H1 (cell line): ENCODE data around the gene TBX18. TPM values are rescaled to one million over a fixed set of nuclear protein-coding genes. Genes with fewer than 3 reads are reported as not detected.

Source experiments
- CTCF ChIA-PET: fragments of 300-600 bp; sonication (Branson Sonifier 250); formaldehyde crosslinking; loops from one replicate; lab custom pipeline; 2021; ENCODE audit not compliant: partially characterized antibody; lab: Charles Lee
- POLR2A ChIA-PET: fragments of 300-600 bp; sonication (Branson Sonifier 250); formaldehyde crosslinking; loops from one replicate; lab custom pipeline; 2021; ENCODE audit warnings: inconsistent platforms; ENCODE audit not compliant: partially characterized antibody; lab: Charles Lee
- DNase-seq, 2 experiments: peaks; one replicate each; pipeline versions ENCODE4 v3.0.0 to v3.0.0-alpha.2; 2010 to 2022; ENCODE audit warnings: low spot score in 2 of 2, low read depth in 1 of 2, mixed read lengths in 1 of 2
- FAIRE-seq: peaks from 2 replicates; lab custom pipeline; 2011; peaks lifted over from hg19 to GRCh38; lab: Jason Lieb, UNC
- H2AFZ ChIP-seq: 2 replicates; pipeline ENCODE4 v1.8.1; 2012; ENCODE audit warnings: low read length, inconsistent platforms
- H2AK5ac ChIP-seq: 2 replicates; pipeline ENCODE4 v1.6.1; 2013; ENCODE audit warnings: low read depth, low read length
- H2BK120ac ChIP-seq: replicated peaks from 2 replicates; pipeline ENCODE3; 2013; ENCODE audit warnings: low read depth, low read length, inconsistent platforms
- H2BK12ac ChIP-seq: 2 replicates; pipeline ENCODE4 v1.6.1; 2013; ENCODE audit warnings: low read depth, low read length
- H2BK15ac ChIP-seq: 2 replicates; pipeline ENCODE4 v1.6.1; 2013; ENCODE audit warnings: low read length
- H2BK20ac ChIP-seq: 2 replicates; pipeline ENCODE4 v1.6.1; 2013; ENCODE audit warnings: low read length
- H2BK5ac ChIP-seq: 2 replicates; pipeline ENCODE4 v1.6.1; 2013; ENCODE audit warnings: low read depth, low read length
- H3K14ac ChIP-seq: 2 replicates; pipeline ENCODE4 v1.6.1; 2013; ENCODE audit warnings: inconsistent platforms; ENCODE audit not compliant: insufficient read length
- H3K18ac ChIP-seq: 2 replicates; pipeline ENCODE4 v1.6.1; 2013; ENCODE audit warnings: low read length; ENCODE audit errors: extremely low read depth
- H3K23ac ChIP-seq: 2 replicates; pipeline ENCODE4 v1.6.1; 2013; ENCODE audit warnings: inconsistent platforms; ENCODE audit not compliant: insufficient read length
- H3K23me2 ChIP-seq: 2 replicates; pipeline ENCODE4 v1.6.1; 2013; ENCODE audit warnings: low read depth, low read length
- H3K27ac ChIP-seq: 2 replicates; pipeline ENCODE4 v1.6.1; 2011; ENCODE audit warnings: low read depth, low read length, inconsistent platforms
- H3K27me3 ChIP-seq, 4 experiments: replicated peaks in 1 of 4; 1 replicate in 1 of 4; 2 replicates in 3 of 4; pipeline versions ENCODE4 v1.6.1 to v1.8.1; 2011 to 2013; ENCODE audit warnings: low read length in 3 of 4, mild to moderate bottlenecking in 3 of 4, inconsistent platforms in 2 of 4, mixed read lengths in 2 of 4, moderate library complexity in 1 of 4; ENCODE audit not compliant: control insufficient read depth in 3 of 4, insufficient read depth in 3 of 4; ENCODE audit errors: extremely low read depth in 1 of 4
- H3K36me3 ChIP-seq, 4 experiments: 2 replicates each; pipeline versions ENCODE4 v1.6.1 to v1.8.1; 2011 to 2013; ENCODE audit warnings: mild to moderate bottlenecking in 4 of 4, low read length in 3 of 4, moderate library complexity in 2 of 4, control low read depth in 1 of 4, inconsistent platforms in 1 of 4; ENCODE audit not compliant: insufficient read depth in 4 of 4, control insufficient read depth in 2 of 4
- H3K4ac ChIP-seq: replicated peaks from 2 replicates; pipeline ENCODE3; 2013; ENCODE audit warnings: low read length, low read depth, mixed read lengths, inconsistent platforms; ENCODE audit not compliant: insufficient read length
- H3K4me1 ChIP-seq, 4 experiments: replicated peaks in 1 of 4; 1 replicate in 1 of 4; 2 replicates in 3 of 4; pipeline versions ENCODE4 v1.6.1 to v1.8.1; 2011 to 2013; ENCODE audit warnings: low read length in 3 of 4, inconsistent platforms in 2 of 4, mixed read lengths in 1 of 4; ENCODE audit not compliant: insufficient read depth in 4 of 4, control insufficient read depth in 3 of 4
- H3K4me2 ChIP-seq, 2 experiments: 2 replicates each; pipeline versions ENCODE4 v1.6.1 to v1.8.1; 2011 to 2013; ENCODE audit warnings: low read depth in 2 of 2, low read length in 2 of 2, control low read depth in 1 of 2, inconsistent platforms in 1 of 2, mild to moderate bottlenecking in 1 of 2; ENCODE audit not compliant: insufficient read depth in 1 of 2
- H3K4me3 ChIP-seq, 4 experiments: fragments of 200-600, 300-600 bp in 1 of 4; sonication (generic), shearing (Covaris generic), sonication (Bioruptor Twin) in 1 of 4; 2 replicates each; pipeline versions ENCODE4 v1.5.1 to v1.8.1; 2011 to 2016; ENCODE audit warnings: low read length in 4 of 4, low read depth in 3 of 4, control low read depth in 2 of 4, inconsistent platforms in 2 of 4, mild to moderate bottlenecking in 2 of 4, mixed read lengths in 1 of 4, moderate library complexity in 1 of 4; ENCODE audit not compliant: insufficient read depth in 2 of 4; ENCODE audit errors: extremely low read depth in 1 of 4
- H3K56ac ChIP-seq: replicated peaks from 2 replicates; pipeline ENCODE3; 2013; ENCODE audit warnings: low read depth, mild to moderate bottlenecking, mixed read lengths, low read length, inconsistent platforms; ENCODE audit not compliant: insufficient read length
- H3K79me1 ChIP-seq: 2 replicates; pipeline ENCODE4 v1.6.1; 2013; ENCODE audit warnings: low read depth, low read length, control low read depth
- H3K79me2 ChIP-seq, 2 experiments: 2 replicates each; pipeline versions ENCODE4 v1.6.1 to v1.8.1; 2012 to 2013; ENCODE audit warnings: low read length in 2 of 2, mild to moderate bottlenecking in 2 of 2, inconsistent platforms in 1 of 2; ENCODE audit not compliant: insufficient read depth in 2 of 2, control insufficient read depth in 1 of 2
- H3K9ac ChIP-seq, 4 experiments: replicated peaks in 1 of 4; 1 replicate in 1 of 4; 2 replicates in 3 of 4; pipeline versions ENCODE4 v1.6.1 to v1.8.1; 2011 to 2013; ENCODE audit warnings: low read depth in 3 of 4, low read length in 3 of 4, control low read depth in 2 of 4, mild to moderate bottlenecking in 2 of 4, moderate library complexity in 2 of 4, inconsistent platforms in 1 of 4; ENCODE audit errors: extremely low read depth in 1 of 4
- H3K9me3 ChIP-seq, 2 experiments: 2 replicates each; pipeline versions ENCODE4 v1.6.1 to v1.8.1; 2012 to 2013; ENCODE audit warnings: mild to moderate bottlenecking in 2 of 2, moderate library complexity in 2 of 2, control low read depth in 1 of 2, inconsistent platforms in 1 of 2, low read depth in 1 of 2, low read length in 1 of 2, mixed read lengths in 1 of 2; ENCODE audit not compliant: insufficient read depth in 2 of 2
- H4K20me1 ChIP-seq, 2 experiments: replicated peaks in 1 of 2; 2 replicates each; pipeline versions ENCODE3 to v1.8.1; 2011 to 2013; ENCODE audit warnings: inconsistent platforms in 2 of 2, low read length in 2 of 2, mild to moderate bottlenecking in 1 of 2; ENCODE audit not compliant: insufficient read depth in 2 of 2, control insufficient read depth in 1 of 2
- H4K5ac ChIP-seq: 2 replicates; pipeline ENCODE4 v1.6.1; 2013; ENCODE audit warnings: low read length, low read depth, mixed read lengths, inconsistent platforms; ENCODE audit not compliant: insufficient read length
- H4K8ac ChIP-seq: 2 replicates; pipeline ENCODE4 v1.8.0; 2013; ENCODE audit warnings: mild to moderate bottlenecking, moderate library complexity, low read length, inconsistent platforms; ENCODE audit not compliant: insufficient read depth; ENCODE audit errors: extremely low read depth
- H4K91ac ChIP-seq: replicated peaks from 2 replicates; pipeline ENCODE3; 2013; ENCODE audit warnings: low read length, mixed read lengths, inconsistent platforms; ENCODE audit not compliant: insufficient read length
- BCL11A ChIP-seq, 2 experiments: IDR thresholded peaks; one replicate each; pipeline ENCODE4 v1.6.1; 2011; ENCODE audit warnings: low read depth in 2 of 2, low read length in 2 of 2, mild to moderate bottlenecking in 2 of 2
- FOSL1 ChIP-seq: IDR thresholded peaks from 2 replicates; pipeline ENCODE4 v1.6.1; 2011; ENCODE audit warnings: mild to moderate bottlenecking, low read depth, low read length, moderate library complexity; ENCODE audit not compliant: insufficient read depth
- HDAC2 ChIP-seq, 2 experiments: fragments of 300-600 bp in 1 of 2; sonication (generic) in 1 of 2; IDR thresholded peaks; 2 replicates each; pipeline ENCODE4 v1.6.1; 2011 to 2012; ENCODE audit warnings: low read depth in 2 of 2, low read length in 2 of 2, mild to moderate bottlenecking in 2 of 2, moderate library complexity in 2 of 2, borderline replicate concordance in 1 of 2, inconsistent platforms in 1 of 2
- HDAC6 ChIP-seq: IDR thresholded peaks from one replicate; pipeline ENCODE4 v1.7.1; 2012; ENCODE audit warnings: low read depth, mild to moderate bottlenecking, inconsistent platforms, low read length, moderate library complexity
- JUND ChIP-seq: IDR thresholded peaks from 2 replicates; pipeline ENCODE4 v1.6.1; 2011; ENCODE audit warnings: mild to moderate bottlenecking, improper control_type of control experiment, low read length
- POU5F1 ChIP-seq: IDR thresholded peaks from 2 replicates; pipeline ENCODE4 v1.6.1; 2011; ENCODE audit warnings: low read depth, mild to moderate bottlenecking, low read length, moderate library complexity
- SRF ChIP-seq: IDR thresholded peaks from 2 replicates; pipeline ENCODE4 v1.6.1; 2011; ENCODE audit warnings: mild to moderate bottlenecking, low read depth, low read length, moderate library complexity
- polyA plus RNA-seq, 7 experiments: library from polyadenylated mRNA; depleted of rRNA in 3 of 7; stranded (reverse) in 5 of 7; unstranded in 2 of 7; fragments of >200 nt in 5 of 7; fragments of 200-250 nt in 2 of 7; gene quantifications; 1 replicate in 5 of 7; 2 replicates in 1 of 7; 4 replicates in 1 of 7; pipeline versions ENCODE4 v1.2.1 to v1.2.3, GENCODE V29; 2011 to 2013; ENCODE audit warnings: missing spikeins in 2 of 7, mixed read lengths in 2 of 7
- total RNA-seq: library from RNA; stranded (reverse); fragmentation: NEBNext Ultra II Directional; extraction: Animal tissue kit (Norgen Biotek cat#: 25700); gene quantifications from 2 replicates; pipeline ENCODE4 v1.2.1, GENCODE V29; 2021

Gene TBX18
- total and polyA plus RNA-seq, 2 of the 8 experiments (the other 6 are each of a cell fraction or from before 2014, with no cell fraction given): 0.02 TPM; not detected in 1

- no peak overlapping the region for H2AFZ ChIP-seq
- H3K27ac ChIP-seq: no peak overlapping the region
- H2BK12ac ChIP-seq: no peak overlapping the region
- DNase-seq (no peak), FAIRE-seq (no peak)
- H3K36me3 ChIP-seq: no peaks in the 10 kb centered on the region
- H2BK5ac ChIP-seq: no peak overlapping the region
- H3K4me3 ChIP-seq: no peak overlapping the region
- ChIA-PET POLR2A (no interaction called here), CTCF (interaction anchor here (0.5 to 2.0 kb wide), 2 partner anchors 40 to 938 kb away, joined by 3 to 6 read pairs; no protein-coding TSS in a partner anchor)
- no peak overlapping the region for H3K9ac ChIP-seq
- no peak overlapping the region for H3K14ac ChIP-seq
- H4K5ac ChIP-seq: no peak overlapping the region
- H2BK120ac ChIP-seq: no peak overlapping the region
- no peak overlapping the region for H3K4me2 ChIP-seq
- no peaks in the 10 kb centered on the region for H3K79me1 ChIP-seq
- H2BK20ac ChIP-seq: no peak overlapping the region
- no peak overlapping the region for H3K56ac ChIP-seq
- H3K23ac ChIP-seq: no peak overlapping the region
- H3K27me3 ChIP-seq: no peaks in the 10 kb centered on the region
- no peak overlapping the region for H4K8ac ChIP-seq
- no peaks in the 10 kb centered on the region for H3K79me2 ChIP-seq
- H3K18ac ChIP-seq: no peak overlapping the region
- H3K4ac ChIP-seq: no peak overlapping the region
- H4K20me1 ChIP-seq: no peaks in the 10 kb centered on the region
- H2BK15ac ChIP-seq: no peak overlapping the region
- H3K23me2 ChIP-seq: no peaks in the 10 kb centered on the region
- H3K9me3 ChIP-seq: 0 out of 4 replicates have a peak, but pooled peaks cover 0 to 3% of the 10 kb centered on the region in 2 experiments
- no peak overlapping the region for H4K91ac ChIP-seq
- H2AK5ac ChIP-seq: no peak overlapping the region
- H3K4me1 ChIP-seq: no peaks in the 10 kb centered on the region
- TF ChIP-seq POU5F1 (no peak), FOSL1 (no peak), BCL11A (IDR thresholded peaks at IDR 0.05; ENCODE audit: low read depth in 2 of 2, low read length in 2 of 2) (no peak), HDAC2 (IDR thresholded peaks at IDR 0.05; ENCODE audit: borderline replicate concordance in 1 of 2, low read depth in 2 of 2, low read length in 2 of 2) (no peak), SRF (no peak), JUND (no peak), HDAC6 (no peak)
Observed at GRCh38 chr6:84645000-84645399, 119.4 kb downstream of the TBX18 start.
